ENCODE measurements around the gene TP63.

TP63 gene

DNA sequence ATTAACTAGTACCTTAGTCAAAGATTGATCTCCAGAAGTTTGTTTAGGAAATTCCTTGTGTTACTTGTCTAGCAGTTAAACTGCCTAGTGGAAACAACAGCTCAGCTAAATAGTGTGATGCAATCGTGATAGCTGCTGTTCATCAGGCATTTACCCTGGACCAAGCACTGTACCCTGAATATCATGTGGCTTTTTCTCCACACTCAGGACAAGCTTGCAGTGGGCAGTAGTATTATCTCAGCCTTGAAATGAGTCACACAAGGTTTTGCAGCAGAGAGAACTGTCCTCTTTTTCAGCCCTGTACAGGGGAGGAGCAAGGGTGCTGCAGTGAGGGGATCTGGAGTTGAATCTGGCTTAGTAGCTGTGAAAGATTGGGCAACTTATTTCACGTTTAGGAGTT is 208.4 kb downstream of the TP63 start:
- peak; percentile 68 for DNase-seq (ENCODE audit: low read depth, low spot score)
- no peak for TF ChIP-seq CTCF (IDR thresholded peaks at IDR 0.05; ENCODE audit: low read depth, low read length)
- in situ Hi-C loops (cut with HindIII; ENCODE audit: low sequenced_read_pairs): no loop called here
- no peak overlapping the region for H3K4me3 ChIP-seq (ENCODE audit: low read depth, low read length)

DNA sequence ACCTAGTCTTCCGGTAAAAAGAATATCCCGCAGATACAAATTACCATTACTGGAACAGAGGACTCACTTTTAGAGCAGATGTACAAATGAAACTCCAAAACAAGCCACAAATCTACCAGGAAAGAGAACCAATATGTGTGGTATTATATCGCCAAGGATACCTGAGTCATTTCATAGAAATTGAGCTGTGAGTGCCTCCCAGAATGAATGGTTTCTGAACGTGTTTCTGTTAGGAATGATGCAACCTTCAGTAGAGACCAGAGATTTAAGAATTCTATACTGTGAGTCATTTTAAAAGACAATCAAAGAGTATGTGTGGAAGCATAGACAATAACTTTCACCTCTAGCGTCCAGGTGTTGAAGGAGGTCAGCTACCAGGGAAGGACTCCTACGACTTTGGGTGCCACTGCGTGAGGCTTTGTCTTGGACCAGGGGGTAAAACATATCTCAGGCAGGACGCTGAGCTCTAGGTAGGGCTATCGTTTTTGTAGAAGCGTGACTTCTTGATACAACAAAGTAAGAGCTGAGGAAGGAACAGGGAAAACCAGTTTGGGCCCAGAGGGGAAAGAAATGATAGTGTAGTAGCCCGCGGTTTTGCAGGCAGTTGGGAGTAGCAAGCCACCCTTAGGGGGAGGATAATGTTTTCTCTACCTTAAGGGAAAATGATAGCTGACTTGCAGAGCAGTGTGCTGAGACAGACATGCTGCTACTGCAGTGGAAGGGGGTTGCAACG is 210.4 kb downstream of the TP63 start:
- H3K4me3 ChIP-seq (ENCODE audit: low read depth, low read length): no peak overlapping the region
- in situ Hi-C loops (cut with HindIII; ENCODE audit: low sequenced_read_pairs): no loop called here
- DNase-seq (ENCODE audit: low read depth, low spot score): peak; percentile 63
- TF ChIP-seq CTCF (IDR thresholded peaks at IDR 0.05; ENCODE audit: low read depth, low read length): no peak

- no peak overlapping the region for H3K4me3 ChIP-seq (ENCODE audit: low read depth, low read length)
- no peak for TF ChIP-seq CTCF (IDR thresholded peaks at IDR 0.05; ENCODE audit: low read depth, low read length)
- no peak for DNase-seq (ENCODE audit: low read depth, low spot score)
- in situ Hi-C loops (cut with HindIII; ENCODE audit: low sequenced_read_pairs): no loop called here
Observed at GRCh38 chr3:189842681-189843602, 211.8 kb downstream of the TP63 start.

GRCh38 chr3:189845069-189845468 is 213.9 kb downstream of the TP63 start:
- no peak for DNase-seq (ENCODE audit: low read depth, low spot score)
- TF ChIP-seq CTCF (IDR thresholded peaks at IDR 0.05; ENCODE audit: low read depth, low read length): no peak
- in situ Hi-C loops (cut with HindIII; ENCODE audit: low sequenced_read_pairs): no loop called here
- H3K4me3 ChIP-seq (ENCODE audit: low read depth, low read length): no peak overlapping the region

DNA sequence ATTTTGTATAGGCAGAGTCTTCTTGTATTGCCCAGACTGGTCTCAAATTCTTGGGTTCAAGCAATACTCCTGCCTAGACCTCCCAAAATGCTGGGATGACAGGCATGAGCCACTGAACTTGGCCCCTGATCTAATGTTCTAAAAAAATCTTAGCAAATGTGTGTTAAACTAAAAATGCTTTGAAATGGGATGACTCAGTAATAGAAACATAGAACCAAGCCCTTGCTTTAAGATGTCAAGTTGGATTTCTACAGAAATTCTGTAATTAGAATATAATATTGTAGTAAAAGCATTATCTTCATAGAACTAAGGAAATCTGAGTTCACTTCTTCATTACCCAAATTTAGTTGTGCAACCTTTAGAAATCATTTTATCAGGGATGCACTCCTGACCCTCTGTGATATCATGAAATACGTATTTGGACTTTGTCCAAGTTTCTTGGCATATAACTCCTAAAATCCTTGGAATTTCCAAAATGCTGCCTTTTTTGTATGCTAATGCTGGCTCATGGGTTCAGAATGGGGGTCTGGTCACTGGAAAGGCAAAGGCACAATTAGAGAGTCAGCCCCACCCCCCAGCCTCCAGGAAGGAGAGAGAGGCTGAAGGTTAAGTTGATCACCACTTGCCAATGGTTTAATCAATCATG is 217.3 kb downstream of the TP63 start:
- DNase-seq (ENCODE audit: low read depth, low spot score): no peak
- H3K4me3 ChIP-seq (ENCODE audit: low read depth, low read length): no peak overlapping the region
- no peak for TF ChIP-seq CTCF (IDR thresholded peaks at IDR 0.05; ENCODE audit: low read depth, low read length)
- in situ Hi-C loops (cut with HindIII; ENCODE audit: low sequenced_read_pairs): no loop called here

DNA sequence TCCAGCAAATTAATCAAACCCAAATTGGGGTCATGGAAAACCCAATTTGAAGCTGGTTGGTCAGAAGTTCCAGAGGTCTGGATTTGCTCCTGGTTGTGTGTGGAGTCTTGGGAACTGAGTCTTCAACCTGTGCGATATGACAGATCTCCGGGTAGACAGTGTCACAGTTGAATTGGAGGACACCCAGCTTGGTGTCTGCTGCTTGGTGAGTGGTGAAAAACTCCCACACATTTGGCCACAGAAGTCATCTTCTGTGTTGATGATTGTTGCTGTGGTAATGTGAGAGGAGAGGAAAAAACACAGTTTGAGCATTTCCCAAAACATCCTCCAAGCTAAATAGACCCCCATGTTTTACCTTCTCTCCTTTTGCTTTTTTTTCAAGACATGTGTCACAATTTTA is 218.1 kb downstream of the TP63 start:
- in situ Hi-C loops (cut with HindIII; ENCODE audit: low sequenced_read_pairs): no loop called here
- H3K4me3 ChIP-seq (ENCODE audit: low read depth, low read length): no peak overlapping the region
- no peak for DNase-seq (ENCODE audit: low read depth, low spot score)
- no peak for TF ChIP-seq CTCF (IDR thresholded peaks at IDR 0.05; ENCODE audit: low read depth, low read length)
